GM20431 (cell line): ENCODE data around the gene B4GAT1.
"Not testable (repeated sequence)": the region's sequence is repeated elsewhere in the genome, so short reads cannot be mapped to it uniquely, and the experiment has no call there.

Experiments used
- in situ Hi-C: fragments of 300-500 bp; cut with MseI, MboI; formaldehyde crosslinking; loops from one replicate; pipeline ENCODE4 v1.15.0; 2020; ENCODE audit warnings: low sequenced_read_pairs; ENCODE audit not compliant: unreplicated experiment

The B4GAT1 gene

GRCh38 chr11:66312549-66313320, 34.7 kb downstream of the B4GAT1 start:
- in situ Hi-C loops, result no loop called here

GRCh38 chr11:66311965-66312548, 35.4 kb downstream of the B4GAT1 start:
- in situ Hi-C loops, result no loop called here

GRCh38 chr11:66311470-66311964, 35.9 kb downstream of the B4GAT1 start:
- in situ Hi-C loops, result no loop called here

- in situ Hi-C loops, result not testable (repeated sequence)
These were observed 36.5 kb downstream of the B4GAT1 start for GRCh38 chr11:66310803-66311440.

GRCh38 chr11:66310324-66310723, 37.1 kb downstream of the B4GAT1 start:
- in situ Hi-C loops, result no loop called here

GRCh38 chr11:66309475-66309874, 38.0 kb downstream of the B4GAT1 start:
- in situ Hi-C loops, result no loop called here

- in situ Hi-C loops, result no loop called here
These were observed 44.8 kb downstream of the B4GAT1 start for GRCh38 chr11:66302656-66303055.

GRCh38 chr11:66299186-66299585, 48.2 kb downstream of the B4GAT1 start:
- in situ Hi-C loops, result no loop called here

GRCh38 chr11:66297610-66298009, 49.8 kb downstream of the B4GAT1 start:
- in situ Hi-C loops, result no loop called here
